Measurements from ENCODE around the gene PLEKHF1.
A peak's percentile ranks its signal among the peaks of the same experiment; 100 is the strongest.

Gene PLEKHF1

DNA sequence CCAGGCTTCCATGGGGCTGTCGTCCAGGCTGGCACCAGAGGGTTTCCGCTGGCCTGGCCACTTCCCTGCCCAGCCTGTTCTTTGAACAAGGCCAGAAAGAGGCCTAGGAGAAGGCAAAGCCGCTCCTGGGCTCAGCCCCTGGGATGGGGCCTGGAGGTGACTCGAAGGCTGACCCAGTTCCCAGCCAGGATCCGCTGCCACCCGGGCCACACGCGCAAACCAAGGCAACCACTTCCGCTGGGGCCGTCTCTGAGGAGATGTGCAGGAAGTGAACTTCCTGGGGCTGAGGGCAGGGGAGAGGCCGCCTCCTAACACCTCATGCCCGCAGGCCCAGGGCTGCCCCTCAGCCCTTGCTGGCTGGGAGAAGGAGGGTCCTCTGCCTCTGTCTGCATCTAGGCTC is 15.2 kb downstream of the PLEKHF1 start:
- no peak for DNase-seq

DNA sequence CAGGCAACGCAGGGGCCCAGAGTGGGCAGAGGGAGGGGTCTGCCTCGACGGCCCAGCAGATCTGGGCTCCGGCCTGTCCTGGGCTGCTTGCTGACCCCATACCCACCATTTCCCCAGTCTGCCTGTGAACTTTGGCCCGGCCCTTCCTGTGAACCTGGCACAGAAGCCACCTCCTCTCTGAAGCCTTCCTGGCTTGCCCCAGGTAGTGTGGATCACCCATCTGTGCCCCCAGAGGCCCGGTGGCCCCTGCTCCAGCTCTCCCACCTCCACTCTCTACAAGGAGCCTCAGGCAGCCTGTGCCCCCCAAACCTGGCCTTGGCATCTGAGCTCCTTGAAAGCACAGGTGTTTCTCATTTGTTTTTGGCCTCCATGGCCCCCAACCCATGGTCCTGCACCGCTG is 15.7 kb downstream of the PLEKHF1 start:
- DNase-seq, result no peak

- no peak for DNase-seq
Measured at GRCh38 chr19:29681422-29682235, 16.4 kb downstream of the PLEKHF1 start.

GRCh38 chr19:29682236-29682895 is 17.1 kb downstream of the PLEKHF1 start:
- no peak for DNase-seq

DNA sequence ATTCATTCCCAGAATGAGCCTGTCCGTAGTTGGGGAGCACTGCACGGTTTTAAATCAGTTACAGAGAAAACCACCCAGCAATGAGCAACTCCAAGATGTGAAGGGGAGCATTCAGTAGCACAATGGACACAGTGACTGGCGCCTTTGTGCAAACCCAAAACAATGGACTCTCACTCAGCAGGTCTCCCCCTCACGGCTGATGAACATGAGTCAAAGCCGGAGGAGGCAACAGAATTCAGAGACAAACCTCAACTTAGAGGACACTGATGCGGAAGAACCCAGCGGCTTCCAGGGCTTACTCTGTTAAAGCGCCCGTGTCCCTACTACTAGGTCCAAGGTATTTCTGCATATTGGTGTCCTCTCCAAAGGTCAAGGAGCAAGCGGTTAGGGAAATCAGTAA is 17.7 kb downstream of the PLEKHF1 start:
- DNase-seq, result no peak

DNA sequence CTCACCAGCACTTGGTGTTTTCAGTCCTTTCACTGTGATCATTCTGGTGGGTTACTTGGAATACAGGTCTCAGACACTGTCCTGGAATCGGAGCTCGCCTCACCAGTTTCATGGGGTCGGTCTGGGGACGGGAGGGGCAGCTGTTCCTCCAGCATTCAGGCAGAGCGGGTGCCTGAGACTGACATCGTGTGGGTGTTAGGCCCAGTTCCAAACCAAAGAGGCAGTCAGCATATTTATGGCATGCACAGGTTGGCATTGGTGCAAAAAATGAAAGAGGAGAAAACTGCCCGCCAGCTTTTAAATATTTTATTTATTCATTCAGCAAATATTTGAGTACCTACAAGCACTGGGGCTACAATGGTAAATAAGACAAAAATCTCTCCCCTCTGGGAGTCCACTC is 20.1 kb downstream of the PLEKHF1 start:
- no peak for DNase-seq

GRCh38 chr19:29686285-29686805 is 21.1 kb downstream of the PLEKHF1 start:
- no peak for DNase-seq

DNA sequence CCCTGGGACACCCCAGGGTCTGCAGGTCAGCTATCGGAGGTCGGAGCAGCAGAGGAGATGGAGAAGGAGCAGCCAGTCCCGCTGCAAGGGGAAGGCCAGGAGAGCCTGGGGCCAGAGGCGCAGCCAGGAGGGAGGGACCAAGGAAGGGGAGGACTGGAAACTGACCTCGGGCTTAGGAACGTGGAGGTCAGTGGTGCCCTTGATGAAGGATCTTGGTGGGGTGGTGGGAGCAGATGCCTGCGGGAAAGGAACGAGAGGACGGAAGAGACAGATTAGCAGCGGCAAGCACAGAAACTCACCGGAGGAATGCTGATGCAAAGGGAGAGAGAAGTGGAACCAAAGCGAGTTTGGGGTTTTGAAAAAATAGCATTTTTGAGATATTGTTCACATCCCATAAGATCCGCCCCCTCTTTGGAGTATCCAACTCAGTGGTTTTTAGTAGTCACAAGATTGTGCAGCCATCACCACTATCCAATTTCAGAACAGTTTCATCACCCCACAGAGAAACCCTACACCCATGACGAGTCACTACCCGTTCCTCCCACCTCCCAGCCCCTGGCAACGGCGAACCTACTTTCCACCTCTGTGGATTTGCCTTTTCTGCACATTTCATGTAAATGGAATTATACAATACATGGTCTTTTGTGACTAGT is 22.1 kb downstream of the PLEKHF1 start:
- peak in 1 of 2 experiments; percentile 39 for DNase-seq

GRCh38 chr19:29687897-29688728 is 22.9 kb downstream of the PLEKHF1 start:
- DNase-seq, result no peak

DNA sequence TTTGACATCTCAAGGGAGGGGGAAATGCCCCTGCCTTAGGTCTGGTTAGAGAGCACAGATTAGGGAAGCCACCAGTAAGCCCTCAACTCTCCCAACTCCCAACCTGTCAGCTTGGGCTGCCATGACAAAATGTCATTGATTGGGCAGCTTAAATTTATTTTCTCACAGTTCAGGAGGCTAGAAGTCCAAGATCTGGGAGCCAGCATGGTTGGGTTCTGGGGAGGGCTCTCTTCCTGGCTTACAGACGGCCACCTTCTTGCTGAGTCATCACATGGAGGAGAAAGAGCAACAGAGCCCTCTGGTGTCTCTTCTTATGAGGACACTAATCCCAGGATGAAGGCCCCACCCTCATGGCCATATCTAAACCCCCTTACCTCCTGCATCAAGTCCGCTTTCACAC is 25.6 kb downstream of the PLEKHF1 start:
- peak in 1 of 2 experiments; percentile 29 for DNase-seq

GRCh38 chr19:29694161-29694560 is 28.9 kb downstream of the PLEKHF1 start:
- DNase-seq, result no peak

DNA sequence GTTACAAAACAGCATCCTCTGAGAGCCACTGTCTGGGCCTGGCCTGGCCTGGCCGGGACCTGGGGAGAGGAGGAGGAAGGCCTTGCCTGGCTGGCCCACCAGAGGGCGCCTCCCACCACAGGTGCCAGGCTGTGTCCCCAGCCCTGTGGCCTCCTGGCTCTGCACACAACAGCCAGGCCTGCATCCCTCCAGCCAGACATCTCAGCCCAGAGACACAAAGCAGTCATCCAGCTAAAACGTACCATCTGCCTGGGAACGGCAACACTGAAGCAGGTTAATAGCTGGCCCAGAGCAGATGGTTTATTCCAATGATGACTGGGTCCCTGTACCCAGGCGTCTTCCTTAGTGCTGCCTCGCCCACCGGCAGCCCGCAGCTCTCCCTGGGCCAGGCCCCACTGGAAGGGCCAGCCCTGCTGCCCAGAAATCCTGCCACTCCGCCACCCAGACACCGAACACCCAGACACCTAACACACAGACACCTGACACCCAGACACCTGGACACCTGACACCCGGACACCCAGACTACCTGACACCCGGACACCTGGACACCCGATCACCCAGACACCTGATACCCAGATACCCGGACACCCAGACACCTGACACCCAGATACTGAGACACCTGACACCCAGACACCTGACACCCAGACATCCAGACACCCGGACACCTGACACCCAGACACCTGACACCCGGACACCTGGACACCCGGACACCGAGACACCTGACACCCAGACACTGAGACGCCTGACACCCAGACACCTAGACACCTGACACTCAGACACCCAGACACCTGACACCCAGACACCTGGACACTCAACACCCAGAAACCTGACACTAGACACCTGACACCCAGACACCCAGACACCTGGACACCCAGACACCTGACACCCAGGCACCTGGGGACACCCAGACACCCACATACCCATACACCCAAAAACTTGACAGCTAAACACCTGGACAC is 29.7 kb downstream of the PLEKHF1 start:
- DNase-seq, result peak in 1 of 2 experiments; percentile 51

- DNase-seq, result no peak
Measured at GRCh38 chr19:29695765-29696564, 30.7 kb downstream of the PLEKHF1 start.

- DNase-seq, result no peak
Measured at GRCh38 chr19:29696565-29696846, 31.2 kb downstream of the PLEKHF1 start.

GRCh38 chr19:29697523-29698261 is 32.4 kb downstream of the PLEKHF1 start:
- no peak for DNase-seq

DNA sequence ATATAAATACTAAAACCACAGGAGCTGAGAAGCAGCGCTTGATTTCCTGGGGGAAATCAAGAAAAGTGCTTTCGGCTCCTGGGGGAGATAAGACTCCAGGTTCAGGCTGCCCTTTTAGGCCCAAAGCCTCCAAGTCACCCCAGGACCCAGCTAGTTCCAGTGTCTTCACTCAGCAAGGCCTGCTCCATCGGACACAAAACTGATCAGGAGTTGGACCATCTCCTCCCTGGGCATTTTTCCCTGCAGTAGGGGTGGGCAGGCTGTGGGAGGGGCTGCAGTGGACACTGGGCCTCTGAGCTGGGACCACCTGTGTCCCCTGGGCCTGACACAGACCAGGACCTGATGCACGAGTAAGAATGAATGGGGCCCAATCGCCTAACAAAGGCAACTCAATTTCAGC is 34.6 kb downstream of the PLEKHF1 start:
- DNase-seq, result no peak

GRCh38 chr19:29700498-29700897 is 35.2 kb downstream of the PLEKHF1 start:
- DNase-seq, result no peak

DNA sequence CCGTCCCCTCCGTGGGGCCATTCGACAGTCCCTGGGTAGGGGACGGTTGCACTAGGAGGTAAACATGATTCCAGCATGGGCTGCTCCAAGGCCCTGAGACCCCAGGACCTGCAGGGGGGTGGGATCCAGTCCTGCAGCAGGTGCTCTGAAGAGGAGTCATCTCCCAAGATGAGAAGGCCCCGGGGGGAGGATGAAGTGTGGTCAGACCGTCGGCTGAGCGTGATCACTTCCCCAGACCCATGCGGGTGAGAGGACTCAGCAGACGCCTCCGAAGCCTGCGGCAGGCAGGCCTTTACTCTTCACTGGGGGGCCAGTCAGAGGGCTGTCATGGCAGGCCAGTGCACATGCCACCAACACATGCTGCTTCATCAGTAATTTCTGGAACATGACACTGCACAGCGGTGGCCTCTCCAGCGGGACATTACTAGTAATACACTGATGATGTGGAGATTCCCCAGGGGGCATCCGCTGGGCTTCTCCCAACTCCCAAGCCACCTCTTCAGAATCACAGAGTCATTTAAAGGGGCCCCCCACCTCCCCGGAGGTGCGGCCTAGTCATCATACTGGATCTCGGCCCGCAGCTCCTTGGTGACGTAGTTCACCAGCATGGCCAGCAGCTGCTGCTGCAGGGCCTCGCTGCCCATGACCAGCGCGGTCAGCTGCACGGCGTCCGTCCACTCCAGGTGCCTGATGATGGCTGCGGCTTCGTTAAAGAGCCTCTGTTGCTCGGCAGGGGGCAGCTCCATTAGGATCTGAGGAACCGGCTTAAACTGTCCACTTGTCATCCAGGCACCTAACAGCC is 37.1 kb downstream of the PLEKHF1 start:
- no peak for DNase-seq

GRCh38 chr19:29702963-29703320 is 37.7 kb downstream of the PLEKHF1 start:
- DNase-seq, result no peak
